Endothelial cell of umbilical vein (primary cell): ENCODE results near the gene TRAPPC14.

Experiments
- FOS ChIP-seq: IDR thresholded peaks from 2 replicates; pipeline ENCODE4 v1.6.1; 2011; ENCODE audit warnings: mild to moderate bottlenecking, low read length, moderate library complexity, borderline replicate concordance; ENCODE audit not compliant: insufficient read depth
- JUN ChIP-seq: IDR thresholded peaks from 2 replicates; pipeline ENCODE4 v1.6.1; 2011; ENCODE audit warnings: borderline replicate concordance, low read depth; ENCODE audit not compliant: insufficient read length, insufficient read depth
- TF ChIP-seq, protein P1 (sequence below), 2 donors: IDR thresholded peaks; 1 replicate in 1 of 2; 2 replicates in 1 of 2; pipeline ENCODE4 v1.5.1; 2011; ENCODE audit warnings: low read length in 2 of 2, mild to moderate bottlenecking in 2 of 2, moderate library complexity in 2 of 2, control low read depth in 1 of 2, inconsistent platforms in 1 of 2, low read depth in 1 of 2; ENCODE audit not compliant: insufficient read depth in 1 of 2; ENCODE audit errors: extremely low read depth in 1 of 2

DNA sequence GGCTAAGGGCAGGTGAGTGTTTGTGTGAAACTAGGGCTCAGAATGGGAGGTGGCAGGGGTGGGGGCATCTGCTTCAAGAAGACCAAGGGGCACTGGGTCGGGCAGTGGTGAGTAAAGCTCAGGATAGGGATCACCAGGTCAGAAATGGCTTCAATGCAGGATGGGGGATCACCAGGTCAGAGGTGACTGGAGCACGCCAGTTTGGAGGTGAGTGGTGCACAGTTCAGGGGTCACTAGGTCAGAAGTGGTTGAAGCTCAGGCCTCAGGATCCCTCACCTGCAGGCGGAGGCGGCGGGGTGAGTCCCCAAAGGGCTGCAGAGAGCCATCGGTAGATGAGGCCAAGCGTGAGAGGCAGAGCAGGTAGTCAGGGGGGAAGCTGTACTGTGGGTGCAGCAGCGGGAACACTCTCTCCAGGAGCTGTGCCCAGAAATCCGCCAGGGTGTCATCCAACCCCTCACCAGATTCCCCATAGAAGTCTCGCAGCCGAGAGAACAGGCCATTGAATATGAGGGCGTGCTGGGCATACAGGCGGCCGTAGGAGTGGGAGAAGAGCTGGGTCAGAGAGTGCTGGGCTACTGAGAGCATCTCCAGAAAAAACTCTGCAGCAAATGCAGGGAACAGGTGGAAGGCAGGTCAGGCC, 16.9 kb upstream of the TRAPPC14 start:
- TF ChIP-seq, protein P1, sequence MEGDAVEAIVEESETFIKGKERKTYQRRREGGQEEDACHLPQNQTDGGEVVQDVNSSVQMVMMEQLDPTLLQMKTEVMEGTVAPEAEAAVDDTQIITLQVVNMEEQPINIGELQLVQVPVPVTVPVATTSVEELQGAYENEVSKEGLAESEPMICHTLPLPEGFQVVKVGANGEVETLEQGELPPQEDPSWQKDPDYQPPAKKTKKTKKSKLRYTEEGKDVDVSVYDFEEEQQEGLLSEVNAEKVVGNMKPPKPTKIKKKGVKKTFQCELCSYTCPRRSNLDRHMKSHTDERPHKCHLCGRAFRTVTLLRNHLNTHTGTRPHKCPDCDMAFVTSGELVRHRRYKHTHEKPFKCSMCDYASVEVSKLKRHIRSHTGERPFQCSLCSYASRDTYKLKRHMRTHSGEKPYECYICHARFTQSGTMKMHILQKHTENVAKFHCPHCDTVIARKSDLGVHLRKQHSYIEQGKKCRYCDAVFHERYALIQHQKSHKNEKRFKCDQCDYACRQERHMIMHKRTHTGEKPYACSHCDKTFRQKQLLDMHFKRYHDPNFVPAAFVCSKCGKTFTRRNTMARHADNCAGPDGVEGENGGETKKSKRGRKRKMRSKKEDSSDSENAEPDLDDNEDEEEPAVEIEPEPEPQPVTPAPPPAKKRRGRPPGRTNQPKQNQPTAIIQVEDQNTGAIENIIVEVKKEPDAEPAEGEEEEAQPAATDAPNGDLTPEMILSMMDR (IDR thresholded peaks at IDR 0.05; ENCODE audit: extremely low read depth in 1 of 2, insufficient read depth in 1 of 2, low read depth in 1 of 2, low read length in 2 of 2), result no peak
- no peak for TF ChIP-seq JUN
- TF ChIP-seq FOS, result no peak
